ENCODE data around the gene WDR90. TPM values are rescaled to one million over a fixed set of nuclear protein-coding genes. Genes with fewer than 3 reads are reported as not detected.

Gene WDR90
- polyA plus RNA-seq, 1 donor (not counting 4 experiments of a cell fraction or from before 2014, with no cell fraction given) = 5.9 TPM

DNA sequence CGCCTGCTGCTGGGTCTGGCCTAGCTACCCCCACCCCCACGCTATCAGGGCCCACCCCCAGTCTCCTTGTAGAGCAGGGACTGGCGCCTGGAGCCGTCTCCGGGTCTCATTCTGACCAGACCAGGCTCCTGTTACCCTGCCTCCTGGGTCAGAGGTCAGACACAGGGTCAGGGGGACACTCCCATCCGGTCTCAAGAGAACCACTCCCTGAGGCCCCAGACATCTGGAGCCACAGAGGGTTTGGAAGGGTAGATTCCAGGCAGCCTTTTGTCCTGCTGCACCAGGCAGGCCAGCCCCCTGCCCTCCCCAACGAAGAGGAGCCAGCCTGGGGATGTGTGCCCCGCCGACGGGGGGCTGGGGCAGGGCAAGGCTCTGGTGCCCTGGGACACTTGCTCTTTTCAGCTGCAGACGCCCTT lies 19.3 kb upstream of the WDR90 start:
- no peak overlapping the region for H3K27ac ChIP-seq (ENCODE audit: control insufficient read depth, insufficient read depth, low read length)

DNA sequence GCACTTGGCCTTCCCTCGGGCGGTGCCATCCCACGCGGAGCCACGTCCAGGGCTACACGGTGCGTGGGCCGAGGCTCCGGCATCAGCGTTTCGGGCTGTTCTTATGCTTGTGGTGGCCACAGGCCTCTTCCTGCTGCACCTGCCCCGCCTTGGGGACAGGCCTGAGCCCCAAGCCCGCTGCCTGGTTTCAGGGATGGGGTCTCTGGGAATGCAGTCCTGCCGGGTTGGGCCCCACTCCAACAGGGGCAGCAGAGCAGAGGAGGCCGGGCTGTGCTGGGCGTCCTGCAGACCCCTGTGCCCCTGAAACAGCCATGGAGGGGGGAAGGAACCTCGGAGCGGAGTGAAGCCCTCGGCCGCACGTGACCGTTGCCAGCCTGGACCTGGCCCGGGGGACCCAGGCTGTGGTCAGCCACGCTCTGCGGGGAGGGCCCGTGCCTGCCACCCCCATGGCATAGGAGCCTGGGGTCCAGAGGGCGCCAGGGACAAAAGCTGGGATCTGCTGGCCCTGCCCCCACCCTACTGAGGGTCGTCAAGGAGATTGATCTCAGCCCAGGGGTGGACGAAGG lies 18.8 kb upstream of the WDR90 start:
- no peak overlapping the region for H3K9ac ChIP-seq (ENCODE audit: control insufficient read depth, extremely low read depth, insufficient read depth, low read length)
- H3K36me3 ChIP-seq (ENCODE audit: control insufficient read depth in 2 of 2, extremely low read depth in 1 of 2, insufficient read depth in 2 of 2, low read length in 2 of 2) = peaks cover 4 to 13% of the 10 kb centered on the region in 2 experiments
- dilution Hi-C loops (cut with MboI; ENCODE audit: extremely low pct_ligation_motif_present, low sequenced_read_pairs) = no loop called here
- H3K9me1 ChIP-seq (ENCODE audit: control insufficient read depth, extremely low read depth, insufficient read depth, low read length) = no peaks in the 10 kb centered on the region
- no peaks in the 10 kb centered on the region for H3K9me3 ChIP-seq (ENCODE audit: control insufficient read depth, low read depth, low read length)
- H3K27ac ChIP-seq (ENCODE audit: control insufficient read depth, insufficient read depth, low read length) = no peak overlapping the region
- H4K20me1 ChIP-seq (ENCODE audit: control insufficient read depth, extremely low read depth, insufficient read depth, low read length) = no peaks in the 10 kb centered on the region
- FAIRE-seq = no peak
- H3K4me3 ChIP-seq (ENCODE audit: control insufficient read depth in 2 of 3, extremely low read depth in 1 of 3, insufficient read depth in 2 of 3, low read depth in 1 of 3, low read length in 3 of 3) = no peak overlapping the region
- H3K79me2 ChIP-seq (ENCODE audit: control insufficient read depth, insufficient read depth, low read length) = peaks cover 5% of the 10 kb centered on the region
- H3K27me3 ChIP-seq (ENCODE audit: control insufficient read depth, extremely low read depth, insufficient read depth, low read length) = no peaks in the 10 kb centered on the region
- H2AFZ ChIP-seq (ENCODE audit: control insufficient read depth, low read length) = no peak overlapping the region
- no peak for DNase-seq (ENCODE audit: low read depth, low spot score)
- H3K4me2 ChIP-seq (ENCODE audit: control insufficient read depth, extremely low read depth, insufficient read depth, low read depth, low read length) = no peak overlapping the region
- H3K4me1 ChIP-seq (ENCODE audit: control insufficient read depth, extremely low read depth, insufficient read depth, low read length) = peaks cover 14% of the 10 kb centered on the region
- TF ChIP-seq, protein P1, sequence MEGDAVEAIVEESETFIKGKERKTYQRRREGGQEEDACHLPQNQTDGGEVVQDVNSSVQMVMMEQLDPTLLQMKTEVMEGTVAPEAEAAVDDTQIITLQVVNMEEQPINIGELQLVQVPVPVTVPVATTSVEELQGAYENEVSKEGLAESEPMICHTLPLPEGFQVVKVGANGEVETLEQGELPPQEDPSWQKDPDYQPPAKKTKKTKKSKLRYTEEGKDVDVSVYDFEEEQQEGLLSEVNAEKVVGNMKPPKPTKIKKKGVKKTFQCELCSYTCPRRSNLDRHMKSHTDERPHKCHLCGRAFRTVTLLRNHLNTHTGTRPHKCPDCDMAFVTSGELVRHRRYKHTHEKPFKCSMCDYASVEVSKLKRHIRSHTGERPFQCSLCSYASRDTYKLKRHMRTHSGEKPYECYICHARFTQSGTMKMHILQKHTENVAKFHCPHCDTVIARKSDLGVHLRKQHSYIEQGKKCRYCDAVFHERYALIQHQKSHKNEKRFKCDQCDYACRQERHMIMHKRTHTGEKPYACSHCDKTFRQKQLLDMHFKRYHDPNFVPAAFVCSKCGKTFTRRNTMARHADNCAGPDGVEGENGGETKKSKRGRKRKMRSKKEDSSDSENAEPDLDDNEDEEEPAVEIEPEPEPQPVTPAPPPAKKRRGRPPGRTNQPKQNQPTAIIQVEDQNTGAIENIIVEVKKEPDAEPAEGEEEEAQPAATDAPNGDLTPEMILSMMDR (optimal IDR thresholded peaks at IDR 0.05 in 1 of 3, IDR thresholded peaks at IDR 0.05 in 1 of 3, conservative IDR thresholded peaks at IDR 0.05 in 1 of 3; ENCODE audit: extremely low read depth in 1 of 3, insufficient read depth in 2 of 3, low read length in 3 of 3) = no peak

More for the DNA sequence above, 19.3 kb upstream of the WDR90 start:
- TF ChIP-seq EZH2 (IDR thresholded peaks at IDR 0.05; ENCODE audit: low read length) = no peak
- dilution Hi-C loops (cut with MboI; ENCODE audit: extremely low pct_ligation_motif_present, low sequenced_read_pairs) = no loop called here
- H3K9me3 ChIP-seq (ENCODE audit: control insufficient read depth, low read depth, low read length) = no peaks in the 10 kb centered on the region
- peaks cover 2% of the 10 kb centered on the region for H3K79me2 ChIP-seq (ENCODE audit: control insufficient read depth, insufficient read depth, low read length)
- no peak for FAIRE-seq
- peaks cover 4 to 13% of the 10 kb centered on the region in 2 experiments for H3K36me3 ChIP-seq (ENCODE audit: control insufficient read depth in 2 of 2, extremely low read depth in 1 of 2, insufficient read depth in 2 of 2, low read length in 2 of 2)
- no peak overlapping the region for H2AFZ ChIP-seq (ENCODE audit: control insufficient read depth, low read length)
- H4K20me1 ChIP-seq (ENCODE audit: control insufficient read depth, extremely low read depth, insufficient read depth, low read length) = no peaks in the 10 kb centered on the region
- no peaks in the 10 kb centered on the region for H3K27me3 ChIP-seq (ENCODE audit: control insufficient read depth, extremely low read depth, insufficient read depth, low read length)
- peaks cover 12% of the 10 kb centered on the region for H3K4me1 ChIP-seq (ENCODE audit: control insufficient read depth, extremely low read depth, insufficient read depth, low read length)
- no peak overlapping the region for H3K4me2 ChIP-seq (ENCODE audit: control insufficient read depth, extremely low read depth, insufficient read depth, low read depth, low read length)
- H3K9me1 ChIP-seq (ENCODE audit: control insufficient read depth, extremely low read depth, insufficient read depth, low read length) = no peaks in the 10 kb centered on the region
- H3K9ac ChIP-seq (ENCODE audit: control insufficient read depth, extremely low read depth, insufficient read depth, low read length) = no peak overlapping the region
- H3K4me3 ChIP-seq (ENCODE audit: control insufficient read depth in 2 of 3, extremely low read depth in 1 of 3, insufficient read depth in 2 of 3, low read depth in 1 of 3, low read length in 3 of 3) = no peak overlapping the region
- no peak for DNase-seq (ENCODE audit: low read depth, low spot score)

Data from keratinocyte (primary cell).